Measurements from ENCODE around the gene NALCN. TPM values are rescaled to one million over a fixed set of nuclear protein-coding genes. Genes with fewer than 3 reads are reported as not detected.

The NALCN gene
- total RNA-seq, 4 donors from 2014 or later: 0.76 to 3.3 (median 1.8) TPM

- Histone ChIP-seq H3K4me1 (no peaks in the 10 kb centered on the region), H3K9me3 (no peaks in the 10 kb centered on the region), H3K27me3 (no peaks in the 10 kb centered on the region), H3K27ac (no peak overlapping the region), H3K4me3 (no peak overlapping the region), H3K36me3 (no peaks in the 10 kb centered on the region)
- WGBS: 72% methylated on average over 10 of the region's 10 CpGs
- no peak for DNase-seq (ENCODE audit: low spot score in 2 of 2)
- TF ChIP-seq POLR2AphosphoS5 (IDR thresholded peaks at IDR 0.05) (no peak), POLR2A (IDR thresholded peaks at IDR 0.05) (no peak), CTCF (IDR thresholded peaks at IDR 0.05) (no peak), EP300 (IDR thresholded peaks at IDR 0.05) (no peak)
These were observed 9.3 kb upstream of the NALCN start for GRCh38 chr13:101425623-101426022.

GRCh38 chr13:101425156-101425471, 8.8 kb upstream of the NALCN start:
- 94% methylated on average over 3 of the region's 3 CpGs for WGBS
- DNase-seq (ENCODE audit: low spot score in 2 of 2): no peak
- TF ChIP-seq POLR2A (IDR thresholded peaks at IDR 0.05) (no peak), EP300 (IDR thresholded peaks at IDR 0.05) (no peak), CTCF (IDR thresholded peaks at IDR 0.05) (no peak), POLR2AphosphoS5 (IDR thresholded peaks at IDR 0.05) (no peak)
- no peaks in the 10 kb centered on the region for H3K4me1 ChIP-seq
- no peaks in the 10 kb centered on the region for H3K36me3 ChIP-seq
- H3K4me3 ChIP-seq: no peak overlapping the region
- no peaks in the 10 kb centered on the region for H3K9me3 ChIP-seq
- no peaks in the 10 kb centered on the region for H3K27me3 ChIP-seq
- peak overlapping the region; percentile 29 for H3K27ac ChIP-seq

- WGBS: 44% methylated on average over 6 of the region's 6 CpGs
- Histone ChIP-seq H3K27me3 (no peaks in the 10 kb centered on the region), H3K4me1 (no peaks in the 10 kb centered on the region), H3K9me3 (no peaks in the 10 kb centered on the region), H3K4me3 (no peak overlapping the region), H3K27ac (peak overlapping the region; percentile 29), H3K36me3 (no peaks in the 10 kb centered on the region)
- TF ChIP-seq CTCF (IDR thresholded peaks at IDR 0.05): no peak
- TF ChIP-seq POLR2A (IDR thresholded peaks at IDR 0.05): no peak
- no peak for TF ChIP-seq EP300 (IDR thresholded peaks at IDR 0.05)
- TF ChIP-seq POLR2AphosphoS5 (IDR thresholded peaks at IDR 0.05): no peak
- no peak for DNase-seq (ENCODE audit: low spot score in 2 of 2)
These were observed 8.3 kb upstream of the NALCN start for GRCh38 chr13:101424381-101425155.

GRCh38 chr13:101423872-101424271, 7.6 kb upstream of the NALCN start:
- no peak overlapping the region for H3K27ac ChIP-seq

More at GRCh38 chr13:101423872-101424271, 7.6 kb upstream of the NALCN start:
- WGBS: 91% methylated on average over 2 of the region's 2 CpGs
- H3K9me3 ChIP-seq: no peaks in the 10 kb centered on the region
- H3K4me3 ChIP-seq: no peak overlapping the region
- H3K36me3 ChIP-seq: no peaks in the 10 kb centered on the region
- no peaks in the 10 kb centered on the region for H3K4me1 ChIP-seq
- TF ChIP-seq POLR2A (IDR thresholded peaks at IDR 0.05): no peak
- TF ChIP-seq EP300 (IDR thresholded peaks at IDR 0.05): no peak
- TF ChIP-seq POLR2AphosphoS5 (IDR thresholded peaks at IDR 0.05): no peak
- no peak for TF ChIP-seq CTCF (IDR thresholded peaks at IDR 0.05)
- no peaks in the 10 kb centered on the region for H3K27me3 ChIP-seq
- no peak for DNase-seq (ENCODE audit: low spot score in 2 of 2)

Data from suprapubic skin (tissue), 4 donors.